Endodermal cell (in vitro differentiated cells): ENCODE measurements around the gene PSMC4. TPM values are rescaled to one million over a fixed set of nuclear protein-coding genes. Genes with fewer than 3 reads are reported as not detected.

Experiments
- DNase-seq: peaks from one replicate; pipeline ENCODE4 v3.0.0-alpha.2; 2017
- H3K27ac ChIP-seq: 2 replicates; pipeline ENCODE4 v1.5.1; 2013; ENCODE audit warnings: mild to moderate bottlenecking, low read depth, low read length, moderate library complexity
- H3K27me3 ChIP-seq: 2 replicates; pipeline ENCODE4 v1.6.1; 2013; ENCODE audit warnings: mild to moderate bottlenecking, low read length, moderate library complexity; ENCODE audit not compliant: insufficient read depth, control insufficient read depth, poor library complexity, severe bottlenecking
- H3K36me3 ChIP-seq: 2 replicates; pipeline ENCODE4 v1.7.0; 2013; ENCODE audit warnings: mild to moderate bottlenecking, low read length, moderate library complexity; ENCODE audit not compliant: control insufficient read depth, insufficient read depth
- H3K4me1 ChIP-seq: one replicate; pipeline ENCODE4 v1.7.0; 2013; ENCODE audit warnings: low read length; ENCODE audit not compliant: control insufficient read depth, insufficient read depth
- H3K4me3 ChIP-seq: 2 replicates; pipeline ENCODE4 v1.5.1; 2013; ENCODE audit warnings: mild to moderate bottlenecking, low read length, moderate library complexity
- H3K9ac ChIP-seq: 2 replicates; pipeline ENCODE4 v1.6.1; 2013; ENCODE audit warnings: mild to moderate bottlenecking, low read length, moderate library complexity; ENCODE audit not compliant: poor library complexity, severe bottlenecking; ENCODE audit errors: extremely low read depth
- H3K9me3 ChIP-seq: 2 replicates; pipeline ENCODE4 v1.6.1; 2013; ENCODE audit warnings: mild to moderate bottlenecking, low read length, moderate library complexity; ENCODE audit not compliant: control insufficient read depth
- H3K27ac Mint-ChIP-seq: 2 replicates; pipeline ENCODE4 v1.8.0; 2020; ENCODE audit warnings: mixed read lengths
- H3K27me3 Mint-ChIP-seq: 2 replicates; pipeline ENCODE4 v1.8.0; 2021; ENCODE audit warnings: mild to moderate bottlenecking, mixed read lengths; ENCODE audit not compliant: insufficient read depth
- H3K36me3 Mint-ChIP-seq: 2 replicates; pipeline ENCODE4 v1.8.0; 2020; ENCODE audit warnings: low read depth, mixed read lengths
- H3K4me1 Mint-ChIP-seq: 2 replicates; pipeline ENCODE4 v1.8.0; 2020; ENCODE audit warnings: mixed read lengths
- H3K4me3 Mint-ChIP-seq: 2 replicates; pipeline ENCODE4 v1.8.0; 2020; ENCODE audit warnings: mild to moderate bottlenecking, moderate library complexity, mixed read lengths
- H3K9me3 Mint-ChIP-seq: 2 replicates; pipeline ENCODE4 v1.8.0; 2020; ENCODE audit warnings: mild to moderate bottlenecking, mixed read lengths
- WGBS, 2 experiments: methylation state at CpG; one replicate each; pipeline versions ENCODE4 v1.1.5 to v1.1.7; 2013; ENCODE audit warnings: missing lambda C conversion rate in 2 of 2, mixed read lengths in 1 of 2; ENCODE audit not compliant: insufficient coverage in 1 of 2, insufficient read length in 1 of 2; 5-methylcytosine and 5-hydroxymethylcytosine counted together
- total RNA-seq, 2 donors: library from RNA; stranded (reverse); fragmentation: NEBNext Ultra II Directional in 1 of 2; extraction: Animal tissue kit (Norgen Biotek cat#: 25700) in 1 of 2; gene quantifications; 2 replicates in 1 of 2; 3 replicates in 1 of 2; pipeline ENCODE4 v1.2.1, GENCODE V29; 2021
- TF ChIP-seq, protein P1 (sequence below): fragments of 200-600 bp; sonication (generic); conservative IDR thresholded peaks from 2 replicates; pipeline ENCODE4 v1.5.0; 2021; ENCODE audit warnings: antibody characterized with exemption, mild to moderate bottlenecking

Gene PSMC4
- total RNA-seq, 2 donors from 2014 or later, result 88.9 to 96.9 TPM

DNA sequence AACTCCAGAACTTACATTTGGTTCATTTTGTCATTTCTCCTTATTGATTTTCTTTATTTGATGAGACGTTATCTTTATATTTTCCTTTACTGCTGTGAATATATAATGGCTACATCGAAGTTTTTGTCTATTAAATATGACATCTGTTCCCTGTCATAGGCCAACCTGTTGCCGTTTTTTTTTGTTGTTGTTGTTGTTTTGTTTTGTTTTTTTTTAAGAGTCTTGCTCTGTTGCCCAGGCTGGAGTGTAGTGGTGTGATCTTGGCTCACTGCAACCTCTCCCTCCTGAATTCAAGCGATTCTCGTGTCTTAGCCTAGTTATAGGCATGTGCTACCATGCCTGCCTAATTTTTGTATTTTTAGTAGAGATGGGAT lies 55.6 kb downstream of the PSMC4 start:
- no peaks in the 10 kb centered on the region for H3K27me3 ChIP-seq
- Mint-ChIP-seq H3K27ac (no peak overlapping the region), H3K4me3 (no peak overlapping the region), H3K36me3 (peaks cover 30% of the 10 kb centered on the region), H3K4me1 (no peaks in the 10 kb centered on the region), H3K27me3 (peaks cover 8% of the 10 kb centered on the region), H3K9me3 (peaks cover 94% of the 10 kb centered on the region)
- H3K4me3 ChIP-seq, result peak overlapping the region; percentile 68
- H3K9me3 ChIP-seq, result peaks cover 92% of the 10 kb centered on the region
- no peak overlapping the region for H3K27ac ChIP-seq
- TF ChIP-seq, protein P1, sequence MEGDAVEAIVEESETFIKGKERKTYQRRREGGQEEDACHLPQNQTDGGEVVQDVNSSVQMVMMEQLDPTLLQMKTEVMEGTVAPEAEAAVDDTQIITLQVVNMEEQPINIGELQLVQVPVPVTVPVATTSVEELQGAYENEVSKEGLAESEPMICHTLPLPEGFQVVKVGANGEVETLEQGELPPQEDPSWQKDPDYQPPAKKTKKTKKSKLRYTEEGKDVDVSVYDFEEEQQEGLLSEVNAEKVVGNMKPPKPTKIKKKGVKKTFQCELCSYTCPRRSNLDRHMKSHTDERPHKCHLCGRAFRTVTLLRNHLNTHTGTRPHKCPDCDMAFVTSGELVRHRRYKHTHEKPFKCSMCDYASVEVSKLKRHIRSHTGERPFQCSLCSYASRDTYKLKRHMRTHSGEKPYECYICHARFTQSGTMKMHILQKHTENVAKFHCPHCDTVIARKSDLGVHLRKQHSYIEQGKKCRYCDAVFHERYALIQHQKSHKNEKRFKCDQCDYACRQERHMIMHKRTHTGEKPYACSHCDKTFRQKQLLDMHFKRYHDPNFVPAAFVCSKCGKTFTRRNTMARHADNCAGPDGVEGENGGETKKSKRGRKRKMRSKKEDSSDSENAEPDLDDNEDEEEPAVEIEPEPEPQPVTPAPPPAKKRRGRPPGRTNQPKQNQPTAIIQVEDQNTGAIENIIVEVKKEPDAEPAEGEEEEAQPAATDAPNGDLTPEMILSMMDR, result no peak
- 98 to 100% methylated on average over 2 to 5 of the region's 5 CpGs for WGBS, 2 experiments
- no peaks in the 10 kb centered on the region for H3K4me1 ChIP-seq
- no peak for DNase-seq
- peaks cover 11% of the 10 kb centered on the region for H3K36me3 ChIP-seq
- H3K9ac ChIP-seq, result no peak overlapping the region

Other genes with a start within 250 kb of the PSMC4 start
- gene CLC, start 233.1 kb upstream of the PSMC4 start, total RNA-seq, result not detected
- not detected for gene LEUTX, start 192.3 kb upstream of the PSMC4 start, total RNA-seq
- gene DYRK1B, start 137.0 kb upstream of the PSMC4 start, total RNA-seq, result 10 to 100 TPM; 21.8 to 37.7 TPM
- 100 to 1,000 TPM; 356 to 387 TPM for gene FBL, start 124.8 kb upstream of the PSMC4 start, total RNA-seq
- gene FCGBP, start 36.5 kb upstream of the PSMC4 start, total RNA-seq, result under 1 TPM; 0.29 to 0.62 TPM
- 1 to 10 TPM; 2.5 to 4.6 TPM for gene ZNF546, start 25.9 kb downstream of the PSMC4 start, total RNA-seq
- 10 to 100 TPM; 24.7 to 30.5 TPM for gene ZNF780B, start 85.1 kb downstream of the PSMC4 start, total RNA-seq
- 10 to 100 TPM; 20.5 to 21.2 TPM for gene ZNF780A, start 119.8 kb downstream of the PSMC4 start, total RNA-seq
- gene MAP3K10, start 220.3 kb downstream of the PSMC4 start, total RNA-seq, result 10 to 100 TPM; 35.2 to 39.3 TPM
- gene TTC9B, start 247.2 kb downstream of the PSMC4 start, total RNA-seq, result not detected